GM18502 (cell line): ENCODE results near the gene DAP3.
"Not testable (repeated sequence)": the region's sequence is repeated elsewhere in the genome, so short reads cannot be mapped to it uniquely, and the experiment has no call there.

Experiments
- ATAC-seq: cut with Tn5 transposase; IDR thresholded peaks from one replicate; pipeline ENCODE4 v1.9.1; 2021; ENCODE audit warnings: mild to moderate bottlenecking; ENCODE audit not compliant: unreplicated experiment, poor library complexity

The DAP3 gene

GRCh38 chr1:155680531-155680930 lies 8.4 kb upstream of the DAP3 start:
- no peak for ATAC-seq

GRCh38 chr1:155681776-155682175 lies 7.1 kb upstream of the DAP3 start:
- ATAC-seq, result no peak

GRCh38 chr1:155687705-155688323 lies 1.1 kb upstream of the DAP3 start:
- ATAC-seq, result peak; percentile 30

- peak; percentile 82 for ATAC-seq
Measured at GRCh38 chr1:155688324-155689080, 389 bp upstream of the DAP3 start, which contains the start of gene YY1AP1. Gene YY1AP1, minus strand, starts transcription at chr1:155688774. Its CDS starts 8,338 bp downstream, at chr1:155680436.

GRCh38 chr1:155691992-155692528 lies 3.2 kb downstream of the DAP3 start:
- ATAC-seq, result no peak

GRCh38 chr1:155694167-155694566 lies 5.3 kb downstream of the DAP3 start:
- ATAC-seq, result no peak

GRCh38 chr1:155695072-155695471 lies 6.2 kb downstream of the DAP3 start:
- no peak for ATAC-seq

GRCh38 chr1:155695608-155696007 lies 6.7 kb downstream of the DAP3 start:
- no peak for ATAC-seq

GRCh38 chr1:155696524-155696923 lies 7.6 kb downstream of the DAP3 start:
- ATAC-seq, result no peak

GRCh38 chr1:155697046-155697445 lies 8.2 kb downstream of the DAP3 start:
- ATAC-seq, result no peak

GRCh38 chr1:155697616-155698015 lies 8.7 kb downstream of the DAP3 start:
- ATAC-seq, result not testable (repeated sequence)

- no peak for ATAC-seq
Measured at GRCh38 chr1:155698382-155699038, 9.6 kb downstream of the DAP3 start.

GRCh38 chr1:155699062-155699461 lies 10.2 kb downstream of the DAP3 start:
- not testable (repeated sequence) for ATAC-seq

GRCh38 chr1:155701675-155702074 lies 12.8 kb downstream of the DAP3 start:
- not testable (repeated sequence) for ATAC-seq

- ATAC-seq, result no peak
Measured at GRCh38 chr1:155703216-155703615, 14.3 kb downstream of the DAP3 start.

- not testable (repeated sequence) for ATAC-seq
Measured at GRCh38 chr1:155704414-155704813, 15.5 kb downstream of the DAP3 start.

GRCh38 chr1:155706139-155706538 lies 17.2 kb downstream of the DAP3 start:
- no peak for ATAC-seq

- no peak for ATAC-seq
Measured at GRCh38 chr1:155709391-155709790, 20.5 kb downstream of the DAP3 start.

GRCh38 chr1:155711457-155711856 lies 22.6 kb downstream of the DAP3 start:
- ATAC-seq, result not testable (repeated sequence)

GRCh38 chr1:155712636-155713035 lies 23.7 kb downstream of the DAP3 start:
- ATAC-seq, result not testable (repeated sequence)

- no peak for ATAC-seq
Measured at GRCh38 chr1:155713075-155713474, 24.2 kb downstream of the DAP3 start.
